GM10248 (cell line): ENCODE measurements around the gene SLC35A3.
"Not testable (repeated sequence)": the region's sequence is repeated elsewhere in the genome, so short reads cannot be mapped to it uniquely, and the experiment has no call there.

ENCODE experiments used
- CTCF ChIA-PET: fragments of 300-600 bp; sonication (Branson Sonifier 250); formaldehyde crosslinking; extraction: SDS; loops from one replicate; lab custom pipeline; 2021; ENCODE audit warnings: antibody characterized with exemption; lab: Yijun Ruan, JAX
- POLR2A ChIA-PET: fragments of 350-650 bp; sonication (Branson Sonifier 250); formaldehyde crosslinking; extraction: SDS; loops from one replicate; lab custom pipeline; 2020; ENCODE audit warnings: antibody characterized with exemption; lab: Yijun Ruan, JAX
- DNase-seq: peaks from one replicate; pipeline ENCODE4 v3.0.0; 2012; ENCODE audit errors: extremely low spot score
- TF ChIP-seq, protein P1 (sequence below): IDR thresholded peaks from 2 replicates; pipeline ENCODE4 v1.5.1; 2012; ENCODE audit warnings: mild to moderate bottlenecking, low read depth; ENCODE audit errors: extremely low read depth, missing control alignments, control extremely low read depth

The SLC35A3 gene

DNA sequence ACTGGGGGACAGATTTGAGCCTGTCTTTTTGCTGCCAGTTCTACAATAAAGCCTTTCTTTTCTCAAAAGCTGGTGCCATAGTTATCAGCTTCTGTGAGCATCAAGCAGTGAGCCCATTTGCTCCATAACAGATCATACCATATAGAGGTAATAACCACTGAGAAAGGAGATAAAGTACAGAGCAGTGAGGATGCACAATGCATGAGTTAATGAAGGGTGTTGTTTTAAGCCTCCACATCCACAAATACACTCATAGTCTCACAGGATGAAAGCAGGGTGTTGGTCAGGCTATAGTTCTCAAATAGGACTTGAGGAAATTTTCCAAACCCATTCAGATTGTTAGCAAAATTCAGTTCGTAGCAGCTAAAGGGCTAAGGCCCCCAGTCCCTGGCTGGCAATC lies 25.6 kb upstream of the SLC35A3 start:
- ChIA-PET CTCF (interaction anchor here (1.4 to 1.6 kb wide), 2 partner anchors 11 to 17 kb away, joined by 4 read pairs; no protein-coding TSS in a partner anchor), POLR2A (no interaction called here)
- TF ChIP-seq, protein P1, sequence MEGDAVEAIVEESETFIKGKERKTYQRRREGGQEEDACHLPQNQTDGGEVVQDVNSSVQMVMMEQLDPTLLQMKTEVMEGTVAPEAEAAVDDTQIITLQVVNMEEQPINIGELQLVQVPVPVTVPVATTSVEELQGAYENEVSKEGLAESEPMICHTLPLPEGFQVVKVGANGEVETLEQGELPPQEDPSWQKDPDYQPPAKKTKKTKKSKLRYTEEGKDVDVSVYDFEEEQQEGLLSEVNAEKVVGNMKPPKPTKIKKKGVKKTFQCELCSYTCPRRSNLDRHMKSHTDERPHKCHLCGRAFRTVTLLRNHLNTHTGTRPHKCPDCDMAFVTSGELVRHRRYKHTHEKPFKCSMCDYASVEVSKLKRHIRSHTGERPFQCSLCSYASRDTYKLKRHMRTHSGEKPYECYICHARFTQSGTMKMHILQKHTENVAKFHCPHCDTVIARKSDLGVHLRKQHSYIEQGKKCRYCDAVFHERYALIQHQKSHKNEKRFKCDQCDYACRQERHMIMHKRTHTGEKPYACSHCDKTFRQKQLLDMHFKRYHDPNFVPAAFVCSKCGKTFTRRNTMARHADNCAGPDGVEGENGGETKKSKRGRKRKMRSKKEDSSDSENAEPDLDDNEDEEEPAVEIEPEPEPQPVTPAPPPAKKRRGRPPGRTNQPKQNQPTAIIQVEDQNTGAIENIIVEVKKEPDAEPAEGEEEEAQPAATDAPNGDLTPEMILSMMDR: no peak
- DNase-seq: no peak

- no peak for DNase-seq
- CTCF ChIA-PET: interaction anchor here (1.6 kb wide), 1 partner anchor 10 kb away, joined by 4 read pairs; no protein-coding TSS in a partner anchor
These were observed 24.6 kb upstream of the SLC35A3 start for GRCh38 chr1:99945174-99945573.

GRCh38 chr1:99950486-99950885 lies 19.3 kb upstream of the SLC35A3 start:
- TF ChIP-seq, protein P1: no peak
- DNase-seq: no peak
- ChIA-PET POLR2A (no interaction called here), CTCF (no interaction called here)

More at GRCh38 chr1:99945174-99945573, 24.6 kb upstream of the SLC35A3 start:
- POLR2A ChIA-PET: no interaction called here
- TF ChIP-seq, protein P1: no peak

DNA sequence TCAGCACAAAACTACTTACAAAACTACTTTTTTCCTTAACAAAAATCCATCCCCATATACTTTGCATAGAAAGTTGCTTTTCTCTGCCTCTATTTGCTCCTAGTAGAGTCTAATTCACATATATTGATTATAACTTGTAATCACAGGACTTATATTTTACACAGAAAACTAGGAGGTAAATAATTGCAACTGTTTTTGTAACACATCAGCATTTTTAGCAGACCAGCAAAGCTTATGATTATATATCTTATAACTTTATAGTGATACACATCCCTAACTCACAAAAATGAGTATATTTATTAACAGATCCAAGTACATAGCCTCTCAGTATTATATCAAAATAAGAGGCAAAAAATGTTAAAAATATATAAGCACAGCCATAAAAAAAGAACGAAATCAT lies 17.3 kb upstream of the SLC35A3 start:
- CTCF ChIA-PET: interaction anchor here (1.1 to 1.6 kb wide), 2 partner anchors 11 to 18 kb away, joined by 3 read pairs; no protein-coding TSS in a partner anchor
- POLR2A ChIA-PET: no interaction called here
- TF ChIP-seq, protein P1: no peak
- no peak for DNase-seq

DNA sequence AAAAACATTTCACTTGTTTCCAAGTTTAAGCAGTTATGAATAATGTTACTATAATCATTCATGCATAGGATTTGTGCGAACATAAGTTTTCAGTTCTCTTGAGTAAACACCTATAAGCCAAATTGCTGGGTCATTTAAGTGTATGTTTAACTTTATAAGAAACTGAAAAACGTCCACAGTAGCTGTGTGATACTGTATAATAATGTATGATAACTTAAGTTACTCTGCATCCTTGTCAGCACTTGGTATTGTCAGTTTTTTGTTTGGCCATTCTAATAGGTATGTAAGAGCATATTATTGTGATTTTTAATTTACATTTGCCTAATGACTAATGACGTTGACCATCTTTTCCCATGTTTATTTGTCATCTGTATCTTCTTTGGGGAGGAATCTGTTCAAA lies 14.4 kb upstream of the SLC35A3 start:
- DNase-seq: no peak
- POLR2A ChIA-PET: no interaction called here
- CTCF ChIA-PET: interaction anchor here (1.4 kb wide), 1 partner anchor 11 kb away, joined by 4 read pairs; no protein-coding TSS in a partner anchor
- TF ChIP-seq, protein P1: no peak

DNA sequence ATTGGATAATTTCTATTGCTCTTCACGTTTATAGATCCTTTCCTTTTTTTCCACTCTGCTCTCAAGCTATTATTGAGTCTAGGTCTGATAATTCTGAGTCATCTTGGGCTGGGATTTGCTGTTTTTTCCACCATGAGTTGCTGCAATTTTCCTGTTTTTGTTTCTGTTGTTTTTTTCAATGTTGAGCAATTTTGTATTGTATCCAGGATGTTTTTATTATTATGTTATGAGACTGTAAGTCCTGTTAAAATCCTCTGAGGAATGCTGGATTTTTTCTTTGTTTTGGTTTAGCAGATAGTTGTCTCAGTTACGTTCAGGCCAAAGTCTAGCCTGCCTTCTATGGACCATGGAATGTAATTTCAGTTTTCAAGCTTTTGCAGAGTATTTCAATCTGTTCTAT lies 13.0 kb upstream of the SLC35A3 start:
- TF ChIP-seq, protein P1: no peak
- CTCF ChIA-PET: no interaction called here
- no peak for DNase-seq
- POLR2A ChIA-PET: no interaction called here

DNA sequence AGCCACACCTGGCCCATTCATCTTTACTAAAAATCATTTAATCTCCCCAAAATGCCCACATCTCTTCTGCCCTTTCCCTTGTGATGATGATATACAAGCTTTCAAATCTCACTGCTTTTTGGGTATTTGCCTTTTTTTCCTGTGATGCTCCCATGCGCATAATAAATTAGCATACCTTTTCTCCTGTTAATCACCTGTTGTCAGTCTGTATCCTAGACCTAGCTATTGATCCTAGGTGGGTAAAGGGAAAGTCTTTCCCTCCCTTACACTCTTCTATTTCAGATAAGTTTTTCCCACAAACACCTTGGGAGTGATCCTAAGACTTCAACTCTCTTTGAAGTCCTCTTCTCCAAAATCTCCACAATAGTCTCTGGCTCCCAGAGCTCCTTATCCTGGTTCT lies 12.0 kb upstream of the SLC35A3 start:
- DNase-seq: no peak
- CTCF ChIA-PET: interaction anchor here (1.4 to 1.5 kb wide), 2 partner anchors 33 to 73 kb away, joined by 3 to 4 read pairs; no protein-coding TSS in a partner anchor
- TF ChIP-seq, protein P1: no peak
- POLR2A ChIA-PET: no interaction called here

DNA sequence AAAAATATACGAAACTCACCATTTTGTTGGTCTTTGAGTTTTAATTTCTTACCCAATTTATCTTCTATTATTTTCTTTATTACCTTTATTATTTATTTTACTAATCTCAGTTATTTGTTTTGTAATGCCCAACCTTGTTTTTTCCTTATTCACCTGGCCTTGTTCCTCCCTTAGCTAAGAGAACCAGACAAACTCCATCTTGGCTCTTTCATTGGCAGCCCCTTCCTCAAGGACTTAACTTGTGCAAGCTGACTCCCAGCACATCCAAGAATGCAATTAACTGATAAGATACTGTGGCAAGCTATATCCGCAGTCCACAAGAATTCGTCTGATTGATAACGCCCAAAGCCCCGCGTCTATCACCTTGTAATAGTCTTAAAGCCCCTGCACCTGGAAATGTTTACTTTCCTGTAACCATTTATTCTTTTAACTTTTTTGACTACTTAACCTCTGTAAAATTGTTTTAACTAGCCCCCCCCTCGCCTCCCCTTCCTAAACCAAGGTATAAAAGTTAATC lies 10.5 kb upstream of the SLC35A3 start:
- POLR2A ChIA-PET, DNase-seq: not testable (repeated sequence)
- CTCF ChIA-PET: interaction anchor here (1.4 kb wide), 1 partner anchor 34 kb away, joined by 4 read pairs; no protein-coding TSS in a partner anchor

- POLR2A ChIA-PET, CTCF ChIA-PET, DNase-seq: not testable (repeated sequence)
These were observed 9.5 kb upstream of the SLC35A3 start for GRCh38 chr1:99960260-99960659.
